H1 (cell line): ENCODE measurements around the gene PRKCH. TPM values are rescaled to one million over a fixed set of nuclear protein-coding genes. Genes with fewer than 3 reads are reported as not detected.

Source experiments
- CTCF ChIA-PET: fragments of 300-600 bp; sonication (Branson Sonifier 250); formaldehyde crosslinking; loops from one replicate; lab custom pipeline; 2021; ENCODE audit not compliant: partially characterized antibody; lab: Charles Lee
- POLR2A ChIA-PET: fragments of 300-600 bp; sonication (Branson Sonifier 250); formaldehyde crosslinking; loops from one replicate; lab custom pipeline; 2021; ENCODE audit warnings: inconsistent platforms; ENCODE audit not compliant: partially characterized antibody; lab: Charles Lee
- DNase-seq, 2 experiments: peaks; one replicate each; pipeline versions ENCODE4 v3.0.0 to v3.0.0-alpha.2; 2010 to 2022; ENCODE audit warnings: low spot score in 2 of 2, low read depth in 1 of 2, mixed read lengths in 1 of 2
- FAIRE-seq: peaks from 2 replicates; lab custom pipeline; 2011; peaks lifted over from hg19 to GRCh38; lab: Jason Lieb, UNC
- H2AFZ ChIP-seq: 2 replicates; pipeline ENCODE4 v1.8.1; 2012; ENCODE audit warnings: low read length, inconsistent platforms
- H2AK5ac ChIP-seq: 2 replicates; pipeline ENCODE4 v1.6.1; 2013; ENCODE audit warnings: low read depth, low read length
- H2BK120ac ChIP-seq: replicated peaks from 2 replicates; pipeline ENCODE3; 2013; ENCODE audit warnings: low read depth, low read length, inconsistent platforms
- H2BK12ac ChIP-seq: 2 replicates; pipeline ENCODE4 v1.6.1; 2013; ENCODE audit warnings: low read depth, low read length
- H2BK15ac ChIP-seq: 2 replicates; pipeline ENCODE4 v1.6.1; 2013; ENCODE audit warnings: low read length
- H2BK20ac ChIP-seq: 2 replicates; pipeline ENCODE4 v1.6.1; 2013; ENCODE audit warnings: low read length
- H2BK5ac ChIP-seq: 2 replicates; pipeline ENCODE4 v1.6.1; 2013; ENCODE audit warnings: low read depth, low read length
- H3K14ac ChIP-seq: 2 replicates; pipeline ENCODE4 v1.6.1; 2013; ENCODE audit warnings: inconsistent platforms; ENCODE audit not compliant: insufficient read length
- H3K18ac ChIP-seq: 2 replicates; pipeline ENCODE4 v1.6.1; 2013; ENCODE audit warnings: low read length; ENCODE audit errors: extremely low read depth
- H3K23ac ChIP-seq: 2 replicates; pipeline ENCODE4 v1.6.1; 2013; ENCODE audit warnings: inconsistent platforms; ENCODE audit not compliant: insufficient read length
- H3K23me2 ChIP-seq: 2 replicates; pipeline ENCODE4 v1.6.1; 2013; ENCODE audit warnings: low read depth, low read length
- H3K27ac ChIP-seq: 2 replicates; pipeline ENCODE4 v1.6.1; 2011; ENCODE audit warnings: low read depth, low read length, inconsistent platforms
- H3K27me3 ChIP-seq, 4 experiments: replicated peaks in 1 of 4; 1 replicate in 1 of 4; 2 replicates in 3 of 4; pipeline versions ENCODE4 v1.6.1 to v1.8.1; 2011 to 2013; ENCODE audit warnings: low read length in 3 of 4, mild to moderate bottlenecking in 3 of 4, inconsistent platforms in 2 of 4, mixed read lengths in 2 of 4, moderate library complexity in 1 of 4; ENCODE audit not compliant: control insufficient read depth in 3 of 4, insufficient read depth in 3 of 4; ENCODE audit errors: extremely low read depth in 1 of 4
- H3K36me3 ChIP-seq, 4 experiments: 2 replicates each; pipeline versions ENCODE4 v1.6.1 to v1.8.1; 2011 to 2013; ENCODE audit warnings: mild to moderate bottlenecking in 4 of 4, low read length in 3 of 4, moderate library complexity in 2 of 4, control low read depth in 1 of 4, inconsistent platforms in 1 of 4; ENCODE audit not compliant: insufficient read depth in 4 of 4, control insufficient read depth in 2 of 4
- H3K4ac ChIP-seq: replicated peaks from 2 replicates; pipeline ENCODE3; 2013; ENCODE audit warnings: low read length, low read depth, mixed read lengths, inconsistent platforms; ENCODE audit not compliant: insufficient read length
- H3K4me1 ChIP-seq, 4 experiments: replicated peaks in 1 of 4; 1 replicate in 1 of 4; 2 replicates in 3 of 4; pipeline versions ENCODE4 v1.6.1 to v1.8.1; 2011 to 2013; ENCODE audit warnings: low read length in 3 of 4, inconsistent platforms in 2 of 4, mixed read lengths in 1 of 4; ENCODE audit not compliant: insufficient read depth in 4 of 4, control insufficient read depth in 3 of 4
- H3K4me2 ChIP-seq, 2 experiments: 2 replicates each; pipeline versions ENCODE4 v1.6.1 to v1.8.1; 2011 to 2013; ENCODE audit warnings: low read depth in 2 of 2, low read length in 2 of 2, control low read depth in 1 of 2, inconsistent platforms in 1 of 2, mild to moderate bottlenecking in 1 of 2; ENCODE audit not compliant: insufficient read depth in 1 of 2
- H3K4me3 ChIP-seq, 4 experiments: fragments of 200-600, 300-600 bp in 1 of 4; sonication (generic), shearing (Covaris generic), sonication (Bioruptor Twin) in 1 of 4; 2 replicates each; pipeline versions ENCODE4 v1.5.1 to v1.8.1; 2011 to 2016; ENCODE audit warnings: low read length in 4 of 4, low read depth in 3 of 4, control low read depth in 2 of 4, inconsistent platforms in 2 of 4, mild to moderate bottlenecking in 2 of 4, mixed read lengths in 1 of 4, moderate library complexity in 1 of 4; ENCODE audit not compliant: insufficient read depth in 2 of 4; ENCODE audit errors: extremely low read depth in 1 of 4
- H3K56ac ChIP-seq: replicated peaks from 2 replicates; pipeline ENCODE3; 2013; ENCODE audit warnings: low read depth, mild to moderate bottlenecking, mixed read lengths, low read length, inconsistent platforms; ENCODE audit not compliant: insufficient read length
- H3K79me1 ChIP-seq: 2 replicates; pipeline ENCODE4 v1.6.1; 2013; ENCODE audit warnings: low read depth, low read length, control low read depth
- H3K79me2 ChIP-seq, 2 experiments: 2 replicates each; pipeline versions ENCODE4 v1.6.1 to v1.8.1; 2012 to 2013; ENCODE audit warnings: low read length in 2 of 2, mild to moderate bottlenecking in 2 of 2, inconsistent platforms in 1 of 2; ENCODE audit not compliant: insufficient read depth in 2 of 2, control insufficient read depth in 1 of 2
- H3K9ac ChIP-seq, 4 experiments: replicated peaks in 1 of 4; 1 replicate in 1 of 4; 2 replicates in 3 of 4; pipeline versions ENCODE4 v1.6.1 to v1.8.1; 2011 to 2013; ENCODE audit warnings: low read depth in 3 of 4, low read length in 3 of 4, control low read depth in 2 of 4, mild to moderate bottlenecking in 2 of 4, moderate library complexity in 2 of 4, inconsistent platforms in 1 of 4; ENCODE audit errors: extremely low read depth in 1 of 4
- H3K9me3 ChIP-seq, 2 experiments: 2 replicates each; pipeline versions ENCODE4 v1.6.1 to v1.8.1; 2012 to 2013; ENCODE audit warnings: mild to moderate bottlenecking in 2 of 2, moderate library complexity in 2 of 2, control low read depth in 1 of 2, inconsistent platforms in 1 of 2, low read depth in 1 of 2, low read length in 1 of 2, mixed read lengths in 1 of 2; ENCODE audit not compliant: insufficient read depth in 2 of 2
- H4K20me1 ChIP-seq, 2 experiments: replicated peaks in 1 of 2; 2 replicates each; pipeline versions ENCODE3 to v1.8.1; 2011 to 2013; ENCODE audit warnings: inconsistent platforms in 2 of 2, low read length in 2 of 2, mild to moderate bottlenecking in 1 of 2; ENCODE audit not compliant: insufficient read depth in 2 of 2, control insufficient read depth in 1 of 2
- H4K5ac ChIP-seq: 2 replicates; pipeline ENCODE4 v1.6.1; 2013; ENCODE audit warnings: low read length, low read depth, mixed read lengths, inconsistent platforms; ENCODE audit not compliant: insufficient read length
- H4K8ac ChIP-seq: 2 replicates; pipeline ENCODE4 v1.8.0; 2013; ENCODE audit warnings: mild to moderate bottlenecking, moderate library complexity, low read length, inconsistent platforms; ENCODE audit not compliant: insufficient read depth; ENCODE audit errors: extremely low read depth
- H4K91ac ChIP-seq: replicated peaks from 2 replicates; pipeline ENCODE3; 2013; ENCODE audit warnings: low read length, mixed read lengths, inconsistent platforms; ENCODE audit not compliant: insufficient read length
- EP300 ChIP-seq, 2 experiments: IDR thresholded peaks; 1 replicate in 1 of 2; 2 replicates in 1 of 2; pipeline ENCODE4 v1.6.1; 2011 to 2012; ENCODE audit warnings: low read depth in 2 of 2, low read length in 2 of 2, mild to moderate bottlenecking in 2 of 2, borderline replicate concordance in 1 of 2, inconsistent platforms in 1 of 2, moderate library complexity in 1 of 2
- GABPA ChIP-seq: IDR thresholded peaks from 2 replicates; pipeline ENCODE4 v1.6.1; 2011; ENCODE audit warnings: mild to moderate bottlenecking, low read length, moderate library complexity, borderline replicate concordance; ENCODE audit not compliant: insufficient read depth
- SP2 ChIP-seq: IDR thresholded peaks from 2 replicates; pipeline ENCODE4 v1.6.1; 2012; ENCODE audit warnings: mild to moderate bottlenecking, low read length, inconsistent platforms
- ZNF274 ChIP-seq: IDR thresholded peaks from 2 replicates; pipeline ENCODE4 v1.7.0; 2012; ENCODE audit warnings: low read length, borderline replicate concordance; ENCODE audit errors: extremely low read depth
- WGBS, 2 experiments: shearing (Covaris generic) in 1 of 2; methylation state at CpG; one replicate each; pipeline versions ENCODE4 v1.1.6 to v1.1.7; 2013 to 2015; ENCODE audit warnings: low lambda C conversion rate in 2 of 2, mixed read lengths in 2 of 2, inconsistent platforms in 1 of 2, low coverage in 1 of 2, missing lambda C conversion rate in 1 of 2; ENCODE audit not compliant: insufficient replicate concordance in 2 of 2, insufficient coverage in 1 of 2, insufficient read length in 1 of 2; ENCODE audit errors: extremely low coverage in 1 of 2, missing lambda C conversion rate in 1 of 2; 5-methylcytosine and 5-hydroxymethylcytosine counted together
- polyA plus RNA-seq, 7 experiments: library from polyadenylated mRNA; depleted of rRNA in 3 of 7; stranded (reverse) in 5 of 7; unstranded in 2 of 7; fragments of >200 nt in 5 of 7; fragments of 200-250 nt in 2 of 7; gene quantifications; 1 replicate in 5 of 7; 2 replicates in 1 of 7; 4 replicates in 1 of 7; pipeline versions ENCODE4 v1.2.1 to v1.2.3, GENCODE V29; 2011 to 2013; ENCODE audit warnings: missing spikeins in 2 of 7, mixed read lengths in 2 of 7
- total RNA-seq: library from RNA; stranded (reverse); fragmentation: NEBNext Ultra II Directional; extraction: Animal tissue kit (Norgen Biotek cat#: 25700); gene quantifications from 2 replicates; pipeline ENCODE4 v1.2.1, GENCODE V29; 2021

The PRKCH gene
- total and polyA plus RNA-seq, 2 of the 8 experiments (the other 6 are each of a cell fraction or from before 2014, with no cell fraction given), result 6.4 to 7.0 TPM

DNA sequence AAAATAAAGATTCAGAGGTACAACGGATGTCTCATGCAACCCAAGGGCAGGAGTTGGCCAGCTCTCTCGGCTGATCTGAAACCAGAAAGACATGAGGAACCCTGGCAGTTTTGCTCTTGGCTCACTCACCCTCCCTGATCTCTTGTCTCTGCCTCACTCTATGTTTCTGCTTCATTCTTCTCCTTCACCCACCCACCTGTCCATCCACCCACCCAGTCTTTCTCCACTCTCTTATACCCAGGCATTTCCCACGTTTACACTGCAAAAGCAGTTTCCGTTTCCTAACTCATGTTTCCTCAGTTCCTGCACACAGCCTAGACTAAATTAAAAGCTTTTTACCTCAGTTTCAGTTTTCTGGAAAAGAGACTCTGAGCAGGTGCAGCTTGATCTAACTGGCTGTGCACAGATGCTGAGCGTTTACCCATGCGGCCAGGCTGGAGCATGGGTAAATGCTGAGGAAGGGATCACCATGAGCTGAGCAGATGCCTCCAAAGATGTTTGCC lies 157.6 kb downstream of the PRKCH start:
- no peak for TF ChIP-seq ZNF274
- no peak for TF ChIP-seq SP2
- no peak for TF ChIP-seq EP300 (IDR thresholded peaks at IDR 0.05; ENCODE audit: borderline replicate concordance in 1 of 2, low read depth in 2 of 2, low read length in 2 of 2)
- TF ChIP-seq GABPA, result no peak
- no peak overlapping the region for H3K9ac ChIP-seq
- H3K56ac ChIP-seq, result no peak overlapping the region
- no peak overlapping the region for H2BK5ac ChIP-seq
- H3K4me1 ChIP-seq, result peaks cover 0 to 4% (median 3%) of the 10 kb centered on the region in 4 experiments; a peak in 4 of 7 replicates
- no peak overlapping the region for H4K8ac ChIP-seq
- no peak overlapping the region for H3K23ac ChIP-seq
- WGBS, 2 experiments, result 95% methylated on average over 6 of the region's 6 CpGs; no CpG with 5 or more reads in 1 of the 2 experiments
- no peak overlapping the region for H3K4me3 ChIP-seq
- no peak overlapping the region for H3K27ac ChIP-seq
- POLR2A ChIA-PET, result interaction anchor here (0.6 to 3.0 kb wide), 6 partner anchors 9 to 306 kb away, joined by 3 to 11 read pairs (median 4); no protein-coding TSS in a partner anchor
- no peak overlapping the region for H4K91ac ChIP-seq
- no peak overlapping the region for H2BK120ac ChIP-seq
- H3K36me3 ChIP-seq, result no peaks in the 10 kb centered on the region
- H3K4ac ChIP-seq, result no peak overlapping the region
- H3K79me2 ChIP-seq, result no peaks in the 10 kb centered on the region
- H3K27me3 ChIP-seq, result no peaks in the 10 kb centered on the region; a peak in 1 of 7 replicates
- no peak overlapping the region for H3K14ac ChIP-seq
- no peak overlapping the region for H2BK12ac ChIP-seq
- H3K4me2 ChIP-seq, result no peak overlapping the region
- H2AFZ ChIP-seq, result no peak overlapping the region
- no peak for DNase-seq
- H3K79me1 ChIP-seq, result no peaks in the 10 kb centered on the region
- no peak for FAIRE-seq
- H4K20me1 ChIP-seq, result no peaks in the 10 kb centered on the region
- H3K9me3 ChIP-seq, result no peaks in the 10 kb centered on the region
- H4K5ac ChIP-seq, result no peak overlapping the region
- peak overlapping the region; percentile 34; the same call in 1 of the 2 replicates for H2BK20ac ChIP-seq
- CTCF ChIA-PET, result interaction anchor here (0.9 to 3.5 kb wide), 6 partner anchors 8 to 359 kb away, joined by 3 to 17 read pairs (median 6); no protein-coding TSS in a partner anchor
- H2AK5ac ChIP-seq, result no peak overlapping the region
- no peak overlapping the region for H2BK15ac ChIP-seq
- H3K18ac ChIP-seq, result no peak overlapping the region; the same call in 1 of the 2 replicates
- H3K23me2 ChIP-seq, result no peaks in the 10 kb centered on the region
